DMS 273 treated with DMSO at 0.1 percent for 48 hours (cell line): ENCODE data around the gene DPH3.

ENCODE experiments used
- DNase-seq: peaks from one replicate; lab custom pipeline; 2025; lab: John Stamatoyannopoulos, UW

The DPH3 gene

GRCh38 chr3:16290827-16291196 is 26.1 kb upstream of the DPH3 start:
- no peak for DNase-seq

GRCh38 chr3:16290007-16290826 is 25.5 kb upstream of the DPH3 start:
- no peak for DNase-seq

- no peak for DNase-seq
Observed at GRCh38 chr3:16289144-16289889, 24.6 kb upstream of the DPH3 start.

GRCh38 chr3:16288664-16289063 is 23.9 kb upstream of the DPH3 start:
- no peak for DNase-seq

- no peak for DNase-seq
Observed at GRCh38 chr3:16286751-16287543, 22.2 kb upstream of the DPH3 start.

- DNase-seq: no peak
Observed at GRCh38 chr3:16286161-16286560, 21.4 kb upstream of the DPH3 start.

GRCh38 chr3:16284633-16285032 is 19.9 kb upstream of the DPH3 start:
- no peak for DNase-seq

- no peak for DNase-seq
Observed at GRCh38 chr3:16280671-16281070, 15.9 kb upstream of the DPH3 start.

GRCh38 chr3:16279010-16279801 is 14.5 kb upstream of the DPH3 start:
- DNase-seq: no peak

- DNase-seq: no peak
Observed at GRCh38 chr3:16277471-16277870, 12.7 kb upstream of the DPH3 start.

GRCh38 chr3:16273867-16274266 is 9.1 kb upstream of the DPH3 start:
- no peak for DNase-seq

GRCh38 chr3:16272588-16272987 is 7.8 kb upstream of the DPH3 start:
- DNase-seq: no peak

GRCh38 chr3:16270855-16271254 is 6.1 kb upstream of the DPH3 start:
- DNase-seq: no peak

GRCh38 chr3:16266714-16267113 is 2.0 kb upstream of the DPH3 start:
- DNase-seq: no peak

- no peak for DNase-seq
Observed at GRCh38 chr3:16265455-16265786, 678 bp upstream of the DPH3 start.

- DNase-seq: no peak
Observed at GRCh38 chr3:16264174-16264707, 502 bp downstream of the DPH3 start.

GRCh38 chr3:16262174-16262573 is 2.6 kb downstream of the DPH3 start:
- no peak for DNase-seq

GRCh38 chr3:16260046-16260445 is 4.7 kb downstream of the DPH3 start:
- no peak for DNase-seq

GRCh38 chr3:16258866-16259265 is 5.9 kb downstream of the DPH3 start:
- no peak for DNase-seq

GRCh38 chr3:16258177-16258576 is 6.6 kb downstream of the DPH3 start:
- DNase-seq: no peak

GRCh38 chr3:16257309-16257708 is 7.4 kb downstream of the DPH3 start:
- DNase-seq: no peak

GRCh38 chr3:16255726-16256125 is 9.0 kb downstream of the DPH3 start:
- DNase-seq: no peak
